LoVo (cell line): ENCODE data around the gene FAM174B.

Experiments
- DNase-seq: peaks from one replicate; pipeline ENCODE4 v3.0.0-alpha.2; 2016; ENCODE audit warnings: low spot score

The FAM174B gene

DNA sequence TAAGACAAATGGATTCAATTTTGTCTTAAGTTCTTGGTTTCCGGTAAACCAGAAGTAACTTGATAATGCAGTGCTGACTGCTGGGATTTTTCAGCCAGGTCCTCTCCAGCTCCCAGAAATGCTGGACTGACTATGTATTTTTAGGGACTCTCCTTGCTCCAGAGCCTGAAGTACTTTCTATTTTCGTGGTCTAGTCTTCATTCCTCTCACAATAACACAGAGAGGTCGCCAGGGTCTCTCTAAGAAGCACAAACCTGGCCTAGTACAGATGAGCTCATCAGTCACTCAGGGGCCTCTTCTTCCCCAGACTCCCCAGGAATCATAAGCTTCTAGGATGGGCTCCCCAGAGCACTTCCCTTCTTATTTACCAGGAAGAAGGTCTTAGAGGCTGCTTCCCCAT, 85.8 kb downstream of the FAM174B start:
- DNase-seq = no peak
